ENCODE data around the gene SFTPB. TPM values are rescaled to one million over a fixed set of nuclear protein-coding genes. Genes with fewer than 3 reads are reported as not detected.
A peak's percentile ranks its signal among the peaks of the same experiment; 100 is the strongest.
"Not testable (repeated sequence)": the region's sequence is repeated elsewhere in the genome, so short reads cannot be mapped to it uniquely, and the experiment has no call there.

Gene SFTPB
- 0.18 TPM for polyA plus RNA-seq (ENCODE audit: insufficient read length)
- long read RNA-seq, donor 1, result 0 reads
- long read RNA-seq, donor 2, result 0 reads
- long read RNA-seq, donor 3, result 0 reads
- long read RNA-seq, donor 4, partial matches to known transcripts, result 0 of 1 reads
- long read RNA-seq, donor 4, other reads (novel, unspliced or antisense), result 0 of 1 reads
- long read RNA-seq, donor 5, result 0 reads
- long read RNA-seq, donor 6, result 0 reads
- long read RNA-seq, donor 7, result 0 reads
- long read RNA-seq, donor 8, result 0 reads

- DNase-seq, result no peak
Observed at GRCh38 chr2:85668009-85668856, at the start of gene SFTPB. Gene SFTPB (minus strand): TSS chr2:85668199. CDS start chr2:85668183, 16 bp downstream.

DNA sequence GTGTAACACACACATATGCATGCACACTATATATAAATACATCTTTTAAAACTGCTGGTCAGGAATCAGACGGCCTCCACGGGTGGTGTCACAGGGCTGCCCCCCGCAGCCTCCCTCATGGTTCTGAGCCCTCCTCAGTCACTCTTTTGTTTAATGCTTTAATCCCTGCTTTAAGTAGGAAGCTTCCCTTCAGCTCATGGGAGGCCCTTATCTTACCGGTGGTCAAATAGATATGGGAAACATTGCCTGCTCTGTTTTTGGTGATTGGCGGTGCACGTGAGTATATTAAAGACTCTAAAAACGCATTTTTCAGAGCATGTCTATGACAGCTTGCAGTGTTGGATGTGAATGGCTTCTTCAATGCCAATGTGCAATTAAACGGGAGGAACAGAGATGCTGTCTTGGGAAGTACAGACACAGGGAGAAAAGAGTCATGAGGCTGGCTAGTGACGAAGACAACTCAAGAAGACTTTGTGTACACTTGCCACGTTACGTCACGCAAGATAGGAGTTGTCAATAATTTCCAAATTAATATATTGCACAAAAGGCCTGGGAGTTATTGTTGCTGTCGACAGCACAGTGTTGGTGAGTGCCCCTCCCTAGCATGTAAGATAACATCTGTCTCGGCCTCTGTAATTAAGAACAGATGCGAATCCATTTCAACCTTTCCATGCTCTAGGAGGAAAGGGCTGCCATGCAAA is 49.5 kb upstream of the SFTPB start:
- DNase-seq, result no peak

DNA sequence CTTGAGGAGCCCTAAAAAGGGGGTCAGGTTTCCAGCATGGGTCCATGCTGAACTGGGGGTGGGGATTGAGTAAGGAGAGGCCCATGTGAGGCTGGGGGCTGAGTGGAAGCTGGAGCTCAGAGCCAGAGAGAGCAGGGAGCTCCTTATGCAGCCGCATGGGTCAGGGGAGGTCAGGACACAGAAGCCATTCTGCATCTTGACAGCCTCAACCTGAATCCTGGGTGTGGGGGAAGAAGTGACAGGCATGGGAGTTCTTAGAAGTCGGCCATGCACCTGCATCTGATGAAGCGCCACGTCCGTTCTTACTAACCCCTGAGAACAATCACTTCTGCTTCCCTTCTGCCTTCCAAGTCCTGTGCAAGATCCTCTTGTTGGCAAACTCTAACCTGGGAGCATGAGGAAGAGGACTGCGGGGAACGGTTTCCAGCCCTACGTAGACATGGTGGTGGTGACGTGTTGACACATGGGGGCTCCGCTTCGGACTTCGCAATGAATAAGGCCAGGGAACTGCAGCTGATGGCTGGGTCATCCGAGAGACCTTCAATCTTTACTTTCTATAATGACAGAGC is 48.4 kb upstream of the SFTPB start:
- no peak for DNase-seq

DNA sequence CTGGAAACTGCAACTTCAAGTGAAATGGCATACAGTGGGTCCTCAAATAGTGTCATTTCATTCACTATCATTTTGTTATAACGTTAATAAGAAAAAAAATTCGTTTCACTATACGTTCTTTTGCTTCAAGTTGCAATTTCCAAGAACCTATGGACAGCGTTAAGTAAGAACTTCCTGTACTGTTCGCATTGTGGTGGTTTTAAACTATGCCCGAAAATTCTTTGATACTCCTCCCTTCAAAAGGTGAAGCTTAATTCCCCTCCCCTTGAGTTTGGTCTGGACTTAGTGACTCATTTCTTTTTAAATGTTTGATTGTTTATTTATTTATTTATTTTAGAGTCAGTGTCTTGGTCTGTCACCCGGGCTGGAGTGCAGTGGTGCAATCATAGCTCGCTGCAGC is 46.8 kb upstream of the SFTPB start:
- no peak for DNase-seq

GRCh38 chr2:85714421-85714820 is 46.4 kb upstream of the SFTPB start:
- not testable (repeated sequence) for DNase-seq

GRCh38 chr2:85713836-85714235 is 45.8 kb upstream of the SFTPB start:
- DNase-seq, result no peak

DNA sequence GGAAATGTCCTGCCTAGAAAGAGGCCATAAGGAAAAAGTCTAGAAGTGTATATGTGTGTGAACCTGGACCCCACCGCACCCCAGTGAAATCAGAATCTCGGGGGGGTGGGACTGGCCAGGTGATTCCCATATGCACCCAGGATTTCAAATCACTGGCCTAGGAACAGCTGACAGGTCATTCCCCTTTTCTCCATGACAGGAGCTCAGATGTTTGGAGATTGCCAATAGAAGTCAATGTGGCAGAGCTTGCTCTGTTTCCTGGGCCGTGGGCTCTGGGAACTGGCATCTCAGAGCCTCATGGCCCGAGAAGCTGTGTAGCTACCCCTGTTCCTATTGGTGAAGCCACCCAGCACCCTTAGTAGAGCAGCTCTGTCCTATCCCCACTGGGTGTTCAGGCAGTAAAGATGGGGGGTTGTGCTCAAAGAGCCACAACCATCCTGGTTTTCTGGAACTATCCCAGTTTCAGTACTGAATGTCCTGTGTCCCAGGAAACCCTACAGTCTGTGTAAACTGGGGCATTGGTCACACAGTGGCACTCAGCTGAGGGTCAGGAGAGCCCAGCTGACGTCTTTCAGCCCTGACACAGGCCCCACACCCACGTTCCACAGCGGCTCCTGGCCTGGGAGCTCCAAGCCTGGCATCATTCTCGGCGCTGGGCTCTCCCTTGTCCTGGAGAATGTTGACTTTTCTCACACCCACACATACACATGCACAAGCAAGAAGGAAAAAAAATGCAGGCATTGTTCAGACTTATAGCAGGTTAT is 45.0 kb upstream of the SFTPB start:
- DNase-seq, result no peak

- no peak for DNase-seq
Observed at GRCh38 chr2:85712336-85712735, 44.3 kb upstream of the SFTPB start.

DNA sequence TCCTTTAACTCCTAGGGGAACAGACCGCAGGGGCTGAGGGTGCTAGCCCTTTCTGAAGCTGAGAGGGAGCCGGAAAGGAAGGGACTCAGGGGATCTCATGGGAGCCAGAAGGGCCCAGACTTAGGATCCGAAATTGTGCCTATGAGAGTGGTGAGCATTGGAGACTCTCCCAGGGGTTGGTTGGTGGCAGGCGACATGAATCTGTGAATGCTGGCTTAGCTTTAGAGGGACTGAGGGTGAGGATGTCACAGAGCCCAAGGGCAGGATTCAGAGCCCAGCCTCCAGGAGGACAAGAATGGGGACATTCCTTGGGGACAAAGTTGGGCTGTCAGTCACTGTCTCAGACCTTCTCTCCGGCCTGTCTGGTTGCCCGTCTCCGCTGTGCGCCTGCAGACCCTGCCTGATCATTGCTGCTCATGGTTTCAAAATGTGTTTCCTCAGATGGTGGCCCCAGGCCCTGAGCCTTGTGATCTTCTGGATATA is 43.6 kb upstream of the SFTPB start:
- DNase-seq, result no peak

- DNase-seq, result no peak
Observed at GRCh38 chr2:85710687-85711577, 42.9 kb upstream of the SFTPB start.

DNA sequence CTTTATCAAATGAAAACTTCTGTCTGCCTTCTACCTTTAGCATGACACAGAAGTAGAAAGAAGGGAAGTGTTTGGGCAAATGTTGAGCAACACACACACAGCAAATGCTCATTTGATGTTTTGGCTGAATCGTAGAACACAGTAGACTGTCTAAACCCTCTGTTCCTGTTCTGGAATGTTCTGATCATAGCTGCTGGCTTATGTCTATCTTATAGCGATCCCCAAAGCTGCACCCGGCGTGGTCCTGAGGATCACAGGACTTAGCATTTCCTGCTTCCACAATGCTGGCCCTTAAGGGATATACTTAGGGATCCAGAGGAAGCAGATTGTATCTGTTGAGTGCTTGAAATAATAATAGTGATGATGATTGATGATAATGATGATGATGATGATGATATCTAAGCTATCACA is 41.4 kb upstream of the SFTPB start:
- no peak for DNase-seq

GRCh38 chr2:85708641-85709040 is 40.6 kb upstream of the SFTPB start:
- no peak for DNase-seq

- DNase-seq, result peak; percentile 83
Observed at GRCh38 chr2:85707304-85707703, 39.3 kb upstream of the SFTPB start.

DNA sequence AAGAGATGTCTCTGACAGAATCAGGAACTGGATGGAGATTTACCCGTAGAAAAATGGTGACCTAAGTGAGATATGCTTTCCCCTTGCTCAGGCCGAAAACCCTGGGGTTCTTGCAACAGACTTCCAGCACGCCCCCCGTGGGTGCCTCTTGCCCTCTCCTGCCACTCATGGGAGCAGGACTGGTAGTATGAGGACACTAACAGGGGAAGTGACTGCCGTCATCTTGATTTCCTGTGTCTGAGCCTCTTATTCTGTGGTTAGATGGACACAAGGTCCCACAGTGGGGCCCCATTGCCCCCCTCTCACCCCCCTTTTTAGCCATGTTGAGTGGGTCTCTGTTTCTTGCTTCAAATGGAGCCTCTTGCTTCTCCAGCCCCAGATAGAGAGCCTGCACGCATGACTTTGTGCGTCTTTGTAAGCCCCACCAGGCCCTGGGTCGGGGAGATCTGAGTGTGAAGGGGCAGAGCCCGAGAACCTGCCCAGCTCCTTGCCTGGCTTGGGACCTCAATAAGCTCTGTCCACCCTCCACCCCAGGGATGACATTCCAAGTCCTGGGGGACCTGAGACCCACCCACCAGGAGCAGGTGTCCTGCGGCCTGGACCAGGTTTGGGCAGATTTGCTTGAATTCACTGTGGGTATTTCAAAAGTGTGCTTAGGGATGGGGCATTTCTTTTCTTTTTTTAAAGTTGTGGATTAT is 38.7 kb upstream of the SFTPB start:
- no peak for DNase-seq

GRCh38 chr2:85706063-85706462 is 38.1 kb upstream of the SFTPB start:
- DNase-seq, result no peak

GRCh38 chr2:85705680-85706039 is 37.7 kb upstream of the SFTPB start:
- DNase-seq, result no peak

- DNase-seq, result no peak
Observed at GRCh38 chr2:85704800-85705679, 37.0 kb upstream of the SFTPB start.

DNA sequence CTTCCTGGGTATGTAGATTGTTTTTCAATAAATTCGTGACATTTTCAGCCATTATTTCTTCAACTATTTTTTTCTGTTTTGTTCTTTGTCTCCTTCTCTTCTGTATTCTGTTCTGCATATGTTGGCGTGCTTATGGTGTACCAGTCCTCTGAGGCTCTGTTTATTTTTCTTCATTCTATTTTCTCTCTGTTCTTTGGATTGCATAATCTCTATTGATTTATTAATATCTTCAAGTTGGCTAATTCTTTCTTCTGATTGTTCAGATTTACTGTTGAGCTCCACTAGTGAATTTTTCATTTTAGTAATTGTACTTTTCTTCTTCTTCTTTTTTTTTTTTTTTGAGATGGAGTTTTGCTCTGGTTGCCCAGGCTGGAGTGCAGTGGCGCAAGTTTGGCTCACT is 36.0 kb upstream of the SFTPB start:
- no peak for DNase-seq

DNA sequence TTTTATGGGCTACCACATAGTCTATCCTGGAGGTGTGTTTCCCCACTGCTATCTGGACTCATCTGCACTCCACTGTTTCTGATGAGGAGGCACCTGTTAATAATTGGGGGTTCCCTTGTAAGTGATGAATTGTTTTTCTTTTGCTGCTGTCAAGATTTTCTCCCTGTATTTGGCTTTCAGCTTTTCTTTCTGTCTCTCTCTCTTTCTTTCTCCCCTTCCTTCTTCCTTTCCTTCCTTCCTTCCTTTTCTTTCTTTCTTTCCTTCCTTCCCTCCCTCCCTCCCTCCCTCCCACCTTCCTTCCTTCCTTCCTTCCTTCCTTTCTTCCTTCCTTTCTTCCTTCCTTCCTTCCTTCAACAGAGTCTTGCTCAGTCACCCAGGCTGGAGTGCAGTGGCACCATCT is 35.3 kb upstream of the SFTPB start:
- no peak for DNase-seq
